Immature natural killer cell (primary cell): Measurements from ENCODE around the gene GPR15LG. TPM values are rescaled to one million over a fixed set of nuclear protein-coding genes. Genes with fewer than 3 reads are reported as not detected.

Experiments used
- DNase-seq, 3 donors: peaks; one replicate each; pipeline ENCODE4 v3.0.0; 2022; ENCODE audit warnings: mixed read lengths in 1 of 3
- H3K27ac Mint-ChIP-seq, 6 donors: one replicate each; pipeline ENCODE4 v1.8.0; 2020; ENCODE audit warnings: mixed read lengths in 6 of 6, mild to moderate bottlenecking in 5 of 6, inconsistent platforms in 4 of 6, moderate library complexity in 3 of 6
- H3K27me3 Mint-ChIP-seq, 3 donors: one replicate each; pipeline ENCODE4 v1.8.0; 2020 to 2021; ENCODE audit warnings: low read depth in 3 of 3, mild to moderate bottlenecking in 3 of 3, mixed read lengths in 3 of 3, moderate library complexity in 3 of 3, inconsistent platforms in 1 of 3
- H3K36me3 Mint-ChIP-seq, 3 donors: one replicate each; pipeline ENCODE4 v1.8.0; 2020; ENCODE audit warnings: mixed read lengths in 3 of 3, inconsistent platforms in 2 of 3, mild to moderate bottlenecking in 2 of 3
- H3K4me1 Mint-ChIP-seq, 2 donors: one replicate each; pipeline ENCODE4 v1.8.0; 2020; ENCODE audit warnings: inconsistent platforms in 2 of 2, mild to moderate bottlenecking in 2 of 2, mixed read lengths in 2 of 2, moderate library complexity in 1 of 2
- H3K4me3 Mint-ChIP-seq, 5 donors: one replicate each; pipeline ENCODE4 v1.8.0; 2020; ENCODE audit warnings: mild to moderate bottlenecking in 5 of 5, mixed read lengths in 5 of 5, inconsistent platforms in 3 of 5, moderate library complexity in 3 of 5
- H3K9me3 Mint-ChIP-seq, 6 donors: one replicate each; pipeline ENCODE4 v1.8.0; 2020; ENCODE audit warnings: mild to moderate bottlenecking in 6 of 6, mixed read lengths in 6 of 6, inconsistent platforms in 4 of 6, moderate library complexity in 3 of 6
- polyA plus RNA-seq, 3 donors: library from polyadenylated mRNA; unstranded; fragments of 300-500 nt; fragmentation: Illumina TruSeq; gene quantifications; one replicate each; pipeline ENCODE4 v1.2.3, GENCODE V29; 2021

Gene GPR15LG
- polyA plus RNA-seq, 3 donors from 2014 or later: not detected

- Mint-ChIP-seq H3K36me3 (peaks cover 0 to 13% (median 6%) of the 10 kb centered on the region in 3 donors), H3K9me3 (no peaks in the 10 kb centered on the region), H3K27ac (no peak overlapping the region), H3K4me3 (no peak overlapping the region), H3K4me1 (peaks cover 0 to 4% of the 10 kb centered on the region in 2 donors), H3K27me3 (peaks cover 0 to 7% (median 2%) of the 10 kb centered on the region in 3 donors)
- DNase-seq: no peak
Observed at GRCh38 chr10:84201244-84201606, 27.6 kb downstream of the GPR15LG start.

GRCh38 chr10:84201682-84202081 lies 28.1 kb downstream of the GPR15LG start:
- Mint-ChIP-seq H3K4me1 (no peaks in the 10 kb centered on the region), H3K27me3 (peaks cover 0 to 5% (median 3%) of the 10 kb centered on the region in 3 donors), H3K9me3 (no peaks in the 10 kb centered on the region), H3K36me3 (peaks cover 0 to 13% (median 6%) of the 10 kb centered on the region in 3 donors), H3K27ac (no peak overlapping the region), H3K4me3 (no peak overlapping the region)
- DNase-seq: no peak

- H3K27me3 Mint-ChIP-seq: peaks cover 0 to 4% (median 3%) of the 10 kb centered on the region in 3 donors
- H3K4me3 Mint-ChIP-seq: no peak overlapping the region
- H3K4me1 Mint-ChIP-seq: no peaks in the 10 kb centered on the region
- no peak for DNase-seq
- peaks cover 0 to 13% (median 6%) of the 10 kb centered on the region in 3 donors for H3K36me3 Mint-ChIP-seq
- H3K27ac Mint-ChIP-seq: no peak overlapping the region
- no peaks in the 10 kb centered on the region for H3K9me3 Mint-ChIP-seq
Observed at GRCh38 chr10:84202349-84202748, 28.7 kb downstream of the GPR15LG start.

GRCh38 chr10:84204122-84204521 lies 30.5 kb downstream of the GPR15LG start:
- Mint-ChIP-seq H3K4me1 (no peaks in the 10 kb centered on the region), H3K4me3 (no peak overlapping the region), H3K27ac (no peak overlapping the region), H3K27me3 (peaks cover 0 to 4% (median 3%) of the 10 kb centered on the region in 3 donors), H3K36me3 (peaks cover 0 to 9% (median 0%) of the 10 kb centered on the region in 3 donors), H3K9me3 (no peaks in the 10 kb centered on the region)
- DNase-seq: peak in 1 of 3 donors; percentile 17

- peaks cover 0 to 4% (median 3%) of the 10 kb centered on the region in 3 donors for H3K27me3 Mint-ChIP-seq
- H3K27ac Mint-ChIP-seq: no peak overlapping the region
- no peaks in the 10 kb centered on the region for H3K9me3 Mint-ChIP-seq
- no peaks in the 10 kb centered on the region for H3K4me1 Mint-ChIP-seq
- no peak for DNase-seq
- H3K36me3 Mint-ChIP-seq: peaks cover 0 to 7% (median 0%) of the 10 kb centered on the region in 3 donors
- H3K4me3 Mint-ChIP-seq: no peak overlapping the region
Observed at GRCh38 chr10:84204610-84205009, 31.0 kb downstream of the GPR15LG start.

GRCh38 chr10:84205049-84205852 lies 31.6 kb downstream of the GPR15LG start:
- no peak overlapping the region for H3K4me3 Mint-ChIP-seq
- no peaks in the 10 kb centered on the region for H3K9me3 Mint-ChIP-seq
- peak overlapping the region in 1 of 6 donors; percentile 17 for H3K27ac Mint-ChIP-seq
- peak; percentile 62 to 72 (median 64) for DNase-seq
- H3K4me1 Mint-ChIP-seq: no peaks in the 10 kb centered on the region
- H3K27me3 Mint-ChIP-seq: peaks cover 0 to 4% (median 3%) of the 10 kb centered on the region in 3 donors
- H3K36me3 Mint-ChIP-seq: peaks cover 0 to 6% (median 0%) of the 10 kb centered on the region in 3 donors

- no peak for DNase-seq
- peak overlapping the region in 1 of 6 donors; percentile 17 for H3K27ac Mint-ChIP-seq
- no peaks in the 10 kb centered on the region for H3K4me1 Mint-ChIP-seq
- H3K4me3 Mint-ChIP-seq: no peak overlapping the region
- H3K27me3 Mint-ChIP-seq: peaks cover 0 to 4% (median 3%) of the 10 kb centered on the region in 3 donors
- H3K36me3 Mint-ChIP-seq: peaks cover 0 to 3% (median 0%) of the 10 kb centered on the region in 3 donors
- H3K9me3 Mint-ChIP-seq: no peaks in the 10 kb centered on the region
Observed at GRCh38 chr10:84205853-84206525, 32.4 kb downstream of the GPR15LG start.

- no peak overlapping the region for H3K4me3 Mint-ChIP-seq
- H3K27ac Mint-ChIP-seq: no peak overlapping the region
- H3K9me3 Mint-ChIP-seq: no peaks in the 10 kb centered on the region
- H3K36me3 Mint-ChIP-seq: peaks cover 0 to 3% (median 0%) of the 10 kb centered on the region in 3 donors
- no peaks in the 10 kb centered on the region for H3K4me1 Mint-ChIP-seq
- DNase-seq: no peak
- H3K27me3 Mint-ChIP-seq: peaks cover 0 to 4% (median 3%) of the 10 kb centered on the region in 3 donors
Observed at GRCh38 chr10:84208023-84208422, 34.4 kb downstream of the GPR15LG start.

- Mint-ChIP-seq H3K27ac (no peak overlapping the region), H3K9me3 (no peaks in the 10 kb centered on the region), H3K36me3 (peaks cover 0 to 3% (median 0%) of the 10 kb centered on the region in 3 donors), H3K4me3 (no peak overlapping the region), H3K4me1 (no peaks in the 10 kb centered on the region), H3K27me3 (peaks cover 0 to 3% (median under 1%) of the 10 kb centered on the region in 3 donors)
- no peak for DNase-seq
Observed at GRCh38 chr10:84211566-84211965, 38.0 kb downstream of the GPR15LG start.

- H3K9me3 Mint-ChIP-seq: no peaks in the 10 kb centered on the region
- H3K4me3 Mint-ChIP-seq: no peak overlapping the region
- H3K27ac Mint-ChIP-seq: no peak overlapping the region
- DNase-seq: no peak
- peaks cover 0 to 3% (median 0%) of the 10 kb centered on the region in 3 donors for H3K36me3 Mint-ChIP-seq
- peaks cover 0 to 3% (median 0%) of the 10 kb centered on the region in 3 donors for H3K27me3 Mint-ChIP-seq
- no peaks in the 10 kb centered on the region for H3K4me1 Mint-ChIP-seq
Observed at GRCh38 chr10:84212014-84212413, 38.4 kb downstream of the GPR15LG start.

- H3K9me3 Mint-ChIP-seq: no peaks in the 10 kb centered on the region
- no peaks in the 10 kb centered on the region for H3K4me1 Mint-ChIP-seq
- no peak overlapping the region for H3K4me3 Mint-ChIP-seq
- peaks cover 0 to 3% (median 0%) of the 10 kb centered on the region in 3 donors for H3K36me3 Mint-ChIP-seq
- H3K27me3 Mint-ChIP-seq: peaks cover 0 to 3% (median 0%) of the 10 kb centered on the region in 3 donors
- no peak for DNase-seq
- no peak overlapping the region for H3K27ac Mint-ChIP-seq
Observed at GRCh38 chr10:84213076-84213475, 39.5 kb downstream of the GPR15LG start.

GRCh38 chr10:84214046-84214572 lies 40.5 kb downstream of the GPR15LG start:
- no peak for DNase-seq
- Mint-ChIP-seq H3K27ac (no peak overlapping the region), H3K27me3 (peaks cover 0 to 1% (median 0%) of the 10 kb centered on the region in 3 donors), H3K9me3 (no peaks in the 10 kb centered on the region), H3K4me1 (no peaks in the 10 kb centered on the region), H3K36me3 (no peaks in the 10 kb centered on the region), H3K4me3 (peak overlapping the region in 3 of 5 donors; percentile 35 to 62 (median 51))

GRCh38 chr10:84214612-84215235 lies 41.1 kb downstream of the GPR15LG start:
- H3K27me3 Mint-ChIP-seq: peaks cover 0 to 1% (median 0%) of the 10 kb centered on the region in 3 donors
- peaks cover 0 to 4% (median 4%) of the 10 kb centered on the region in 3 donors for H3K36me3 Mint-ChIP-seq
- peak overlapping the region in 3 of 5 donors; percentile 35 to 62 (median 51) for H3K4me3 Mint-ChIP-seq
- DNase-seq: peak; percentile 23 to 39 (median 38)
- H3K27ac Mint-ChIP-seq: no peak overlapping the region
- no peaks in the 10 kb centered on the region for H3K9me3 Mint-ChIP-seq
- no peaks in the 10 kb centered on the region for H3K4me1 Mint-ChIP-seq
